GM18502 (cell line): Measurements from ENCODE around the gene TDRD7.
"Not testable (repeated sequence)": the region's sequence is repeated elsewhere in the genome, so short reads cannot be mapped to it uniquely, and the experiment has no call there.

Experiments
- ATAC-seq: cut with Tn5 transposase; IDR thresholded peaks from one replicate; pipeline ENCODE4 v1.9.1; 2021; ENCODE audit warnings: mild to moderate bottlenecking; ENCODE audit not compliant: unreplicated experiment, poor library complexity

The TDRD7 gene

GRCh38 chr9:97418880-97419279, 7.0 kb downstream of the TDRD7 start:
- ATAC-seq = no peak

- no peak for ATAC-seq
Observed at GRCh38 chr9:97419309-97419867, 7.5 kb downstream of the TDRD7 start.

GRCh38 chr9:97425336-97425972, 13.6 kb downstream of the TDRD7 start:
- ATAC-seq = no peak

- ATAC-seq = no peak
Observed at GRCh38 chr9:97425973-97426336, 14.1 kb downstream of the TDRD7 start.

- ATAC-seq = no peak
Observed at GRCh38 chr9:97427885-97428284, 16.0 kb downstream of the TDRD7 start.

GRCh38 chr9:97430316-97431043, 18.6 kb downstream of the TDRD7 start:
- no peak for ATAC-seq

- ATAC-seq = no peak
Observed at GRCh38 chr9:97431044-97431441, 19.1 kb downstream of the TDRD7 start.

- ATAC-seq = no peak
Observed at GRCh38 chr9:97431549-97432143, 19.8 kb downstream of the TDRD7 start.

GRCh38 chr9:97437051-97437600, 25.2 kb downstream of the TDRD7 start:
- no peak for ATAC-seq

- ATAC-seq = no peak
Observed at GRCh38 chr9:97438257-97438656, 26.4 kb downstream of the TDRD7 start.

GRCh38 chr9:97438666-97439065, 26.8 kb downstream of the TDRD7 start:
- ATAC-seq = no peak

GRCh38 chr9:97440160-97440559, 28.3 kb downstream of the TDRD7 start:
- no peak for ATAC-seq

GRCh38 chr9:97441729-97442128, 29.8 kb downstream of the TDRD7 start:
- no peak for ATAC-seq

GRCh38 chr9:97445119-97445701, 33.3 kb downstream of the TDRD7 start:
- no peak for ATAC-seq

- no peak for ATAC-seq
Observed at GRCh38 chr9:97447001-97447400, 35.1 kb downstream of the TDRD7 start.

- not testable (repeated sequence) for ATAC-seq
Observed at GRCh38 chr9:97453573-97453972, 41.7 kb downstream of the TDRD7 start.

- ATAC-seq = not testable (repeated sequence)
Observed at GRCh38 chr9:97456841-97457240, 44.9 kb downstream of the TDRD7 start.

- ATAC-seq = no peak
Observed at GRCh38 chr9:97459326-97459725, 47.4 kb downstream of the TDRD7 start.

- ATAC-seq = no peak
Observed at GRCh38 chr9:97462159-97462558, 50.3 kb downstream of the TDRD7 start.

GRCh38 chr9:97462914-97463313, 51.0 kb downstream of the TDRD7 start:
- ATAC-seq = no peak
